Neural cell (in vitro differentiated cells): ENCODE data around the gene MARK3.

Experiments used
- CTCF ChIP-seq: fragments of 450-650 bp; IDR thresholded peaks from 2 replicates; pipeline ENCODE4 v1.5.1; 2014; ENCODE audit warnings: antibody characterized with exemption, mild to moderate bottlenecking, moderate library complexity; ENCODE audit not compliant: poor library complexity, severe bottlenecking
- EP300 ChIP-seq: fragments of 450-650 bp; conservative IDR thresholded peaks from 2 replicates; pipeline ENCODE4 v1.6.1; 2014; ENCODE audit warnings: antibody characterized with exemption, mild to moderate bottlenecking, moderate library complexity; ENCODE audit not compliant: poor library complexity, severe bottlenecking
- EZH2 ChIP-seq: fragments of 200-600, 300-800 bp; shearing (Covaris generic), sonication (generic); IDR thresholded peaks from 2 replicates; pipeline ENCODE4 v1.6.1; 2014; ENCODE audit warnings: antibody characterized with exemption, low read length, borderline replicate concordance, mild to moderate bottlenecking; ENCODE audit not compliant: insufficient read depth, poor library complexity, severe bottlenecking
- MXI1 ChIP-seq: fragments of 450-650 bp; conservative IDR thresholded peaks from 2 replicates; pipeline ENCODE4 v1.6.1; 2014; ENCODE audit warnings: antibody characterized with exemption, mild to moderate bottlenecking; ENCODE audit not compliant: poor library complexity, severe bottlenecking
- POLR2AphosphoS5 ChIP-seq: IDR thresholded peaks from 2 replicates; pipeline ENCODE4 v1.6.1; 2012
- RAD21 ChIP-seq: fragments of 450-650 bp; conservative IDR thresholded peaks from 2 replicates; pipeline ENCODE4 v1.6.1; 2014; ENCODE audit warnings: antibody characterized with exemption, mild to moderate bottlenecking, moderate library complexity
- REST ChIP-seq: IDR thresholded peaks from 2 replicates; pipeline ENCODE4 v1.6.1; 2012; ENCODE audit warnings: borderline replicate concordance

GRCh38 chr14:103370087-103370486, 15.1 kb upstream of the MARK3 start:
- TF ChIP-seq CTCF (no peak), POLR2AphosphoS5 (no peak), REST (no peak), RAD21 (no peak), EZH2 (no peak), MXI1 (no peak), EP300 (no peak)
